Measurements from ENCODE around the gene INPP4A.

DNA sequence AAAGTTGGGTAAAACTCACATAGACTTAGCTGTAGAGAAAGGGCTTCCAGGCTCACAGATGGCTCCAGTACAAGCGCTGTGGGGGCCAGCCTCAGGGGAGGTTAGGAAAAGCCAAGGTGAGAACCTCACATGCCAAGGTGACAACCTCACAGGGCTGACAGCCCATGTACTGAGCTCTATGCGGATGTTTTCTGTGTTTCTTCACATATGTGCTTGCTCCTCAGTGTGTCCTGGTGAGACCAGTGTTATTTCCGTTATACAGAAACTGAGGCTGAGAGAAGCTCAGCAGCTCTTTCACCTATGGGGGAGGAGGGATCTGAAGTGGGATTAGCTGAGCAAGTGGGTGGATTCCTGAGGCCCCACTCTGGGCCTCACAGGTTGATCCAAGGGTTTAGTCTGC, 67.3 kb downstream of the INPP4A start:
- no peak for TF ChIP-seq YY1 (IDR thresholded peaks at IDR 0.05; ENCODE audit: borderline replicate concordance in 1 of 3, control insufficient read depth in 1 of 3, extremely low read depth in 1 of 3, insufficient read depth in 3 of 3, insufficient read length in 1 of 3, insufficient replicate concordance in 2 of 3, low read depth in 1 of 3, low read length in 2 of 3)
- no peak for TF ChIP-seq ZNF766 (CRISPR knock-in tag; conservative IDR thresholded peaks at IDR 0.05)
- no peak for TF ChIP-seq FOS (IDR thresholded peaks at IDR 0.05; ENCODE audit: extremely low read depth, insufficient read length)
- TF ChIP-seq TAF1 (IDR thresholded peaks at IDR 0.05; ENCODE audit: control insufficient read depth, extremely low read depth, insufficient read depth, low read length, severe bottlenecking): no peak
- TF ChIP-seq SNRNP70 (optimal IDR thresholded peaks at IDR 0.05; ENCODE audit: low read depth, low read length): no peak
- no peak for TF ChIP-seq POLR2A (conservative IDR thresholded peaks at IDR 0.05)
- TF ChIP-seq GTF2F1 (IDR thresholded peaks at IDR 0.05; ENCODE audit: low read depth, low read length): no peak
- no peak for TF ChIP-seq GATA2 (CRISPR knock-in tag; IDR thresholded peaks at IDR 0.05)
- TF ChIP-seq, protein P1, sequence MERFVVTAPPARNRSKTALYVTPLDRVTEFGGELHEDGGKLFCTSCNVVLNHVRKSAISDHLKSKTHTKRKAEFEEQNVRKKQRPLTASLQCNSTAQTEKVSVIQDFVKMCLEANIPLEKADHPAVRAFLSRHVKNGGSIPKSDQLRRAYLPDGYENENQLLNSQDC (CRISPR knock-in tag; IDR thresholded peaks at IDR 0.05): no peak
